NCI-H2227 (cell line): ENCODE measurements around the gene RAB21.
"Not testable (repeated sequence)": the region's sequence is repeated elsewhere in the genome, so short reads cannot be mapped to it uniquely, and the experiment has no call there.

Experiments
- DNase-seq: peaks from one replicate; lab custom pipeline; 2025; ENCODE audit not compliant: unreplicated experiment; lab: John Stamatoyannopoulos, UW

RAB21 gene

GRCh38 chr12:71792599-71792998 is 37.9 kb downstream of the RAB21 start:
- DNase-seq: no peak

GRCh38 chr12:71795901-71796300 is 41.2 kb downstream of the RAB21 start:
- DNase-seq: no peak

GRCh38 chr12:71797531-71797930 is 42.9 kb downstream of the RAB21 start:
- no peak for DNase-seq

GRCh38 chr12:71799106-71799505 is 44.4 kb downstream of the RAB21 start:
- DNase-seq: no peak

- DNase-seq: no peak
Measured at GRCh38 chr12:71800177-71800576, 45.5 kb downstream of the RAB21 start.

GRCh38 chr12:71804505-71804904 is 49.8 kb downstream of the RAB21 start:
- no peak for DNase-seq

- no peak for DNase-seq
Measured at GRCh38 chr12:71810921-71811320, 56.3 kb downstream of the RAB21 start.

- DNase-seq: not testable (repeated sequence)
Measured at GRCh38 chr12:71815242-71815641, 60.6 kb downstream of the RAB21 start.

GRCh38 chr12:71822088-71822487 is 67.4 kb downstream of the RAB21 start:
- DNase-seq: not testable (repeated sequence)

GRCh38 chr12:71828813-71829212 is 74.2 kb downstream of the RAB21 start:
- no peak for DNase-seq

GRCh38 chr12:71837356-71837755 is 82.7 kb downstream of the RAB21 start:
- DNase-seq: no peak

GRCh38 chr12:71838231-71838630 is 83.6 kb downstream of the RAB21 start:
- DNase-seq: no peak

GRCh38 chr12:71838676-71839075 is 84.0 kb downstream of the RAB21 start:
- no peak for DNase-seq

GRCh38 chr12:71840231-71840847 is 85.7 kb downstream of the RAB21 start:
- DNase-seq: peak; percentile 28

- peak; percentile 27 for DNase-seq
Measured at GRCh38 chr12:71846322-71846940, 91.8 kb downstream of the RAB21 start.

GRCh38 chr12:71848212-71848611 is 93.5 kb downstream of the RAB21 start:
- DNase-seq: no peak

GRCh38 chr12:71849109-71849851 is 94.6 kb downstream of the RAB21 start:
- DNase-seq: no peak
